Stimulated activated CD4-positive, alpha-beta T cell treated with anti-CD3 and anti-CD28 coated beads, Interleukin-2, amount 100 ng/mL, for 24 hours (primary cell): ENCODE results near the gene PEMT.

Experiments
- DNase-seq, 2 donors: peaks; one replicate each; pipeline ENCODE4 v3.0.0-alpha.2; 2020

Gene PEMT

GRCh38 chr17:17532991-17533390, 58.5 kb downstream of the PEMT start:
- no peak for DNase-seq

GRCh38 chr17:17531156-17531555, 60.4 kb downstream of the PEMT start:
- DNase-seq: no peak

- no peak for DNase-seq
These were observed 62.5 kb downstream of the PEMT start for GRCh38 chr17:17528696-17529652.

GRCh38 chr17:17527956-17528500, 63.5 kb downstream of the PEMT start:
- no peak for DNase-seq

- DNase-seq: no peak
These were observed 64.0 kb downstream of the PEMT start for GRCh38 chr17:17527534-17527933.

- no peak for DNase-seq
These were observed 65.1 kb downstream of the PEMT start for GRCh38 chr17:17526369-17526768.

GRCh38 chr17:17525956-17526355, 65.6 kb downstream of the PEMT start:
- no peak for DNase-seq

GRCh38 chr17:17525311-17525710, 66.2 kb downstream of the PEMT start:
- DNase-seq: no peak

- DNase-seq: no peak
These were observed 67.6 kb downstream of the PEMT start for GRCh38 chr17:17523731-17524490.

- no peak for DNase-seq
These were observed 68.3 kb downstream of the PEMT start for GRCh38 chr17:17523001-17523730.

GRCh38 chr17:17520599-17521232, 70.8 kb downstream of the PEMT start:
- DNase-seq: no peak

- DNase-seq: no peak
These were observed 71.6 kb downstream of the PEMT start for GRCh38 chr17:17519886-17520285.

- no peak for DNase-seq
These were observed 72.6 kb downstream of the PEMT start for GRCh38 chr17:17518951-17519350.

GRCh38 chr17:17518014-17518413, 73.5 kb downstream of the PEMT start:
- DNase-seq: no peak

- DNase-seq: no peak
These were observed 74.4 kb downstream of the PEMT start for GRCh38 chr17:17516941-17517720.

GRCh38 chr17:17515934-17516930, 75.3 kb downstream of the PEMT start:
- no peak for DNase-seq

GRCh38 chr17:17514993-17515933, 76.2 kb downstream of the PEMT start:
- DNase-seq: no peak

GRCh38 chr17:17514361-17514992, 77.0 kb downstream of the PEMT start:
- DNase-seq: no peak

- no peak for DNase-seq
These were observed 77.9 kb downstream of the PEMT start for GRCh38 chr17:17513626-17514025.
